Lower lobe of right lung (tissue), 2 donors: ENCODE data around the gene SLC7A14. TPM values are rescaled to one million over a fixed set of nuclear protein-coding genes. Genes with fewer than 3 reads are reported as not detected.

Experiments
- ATAC-seq, 2 donors: fragments of 200-7000 bp; cut with Tn5 transposase; one replicate each; pipeline ENCODE4 v1.9.1; 2020 to 2022; ENCODE audit warnings: mild to moderate bottlenecking in 2 of 2, moderate library complexity in 2 of 2
- DNase-seq: peaks from one replicate; pipeline ENCODE4 v3.0.0-alpha.2; 2020
- H3K27ac ChIP-seq: fragments of 200-600 bp; one replicate; pipeline ENCODE4 v1.8.0; 2022
- H3K27me3 ChIP-seq: fragments of 200-600 bp; one replicate; pipeline ENCODE4 v1.8.0; 2022; ENCODE audit warnings: low read depth
- H3K36me3 ChIP-seq: fragments of 200-600 bp; one replicate; pipeline ENCODE4 v1.8.0; 2022; ENCODE audit warnings: mild to moderate bottlenecking
- H3K4me1 ChIP-seq: fragments of 200-600 bp; one replicate; pipeline ENCODE4 v1.8.0; 2022
- H3K4me3 ChIP-seq: fragments of 200-600 bp; one replicate; pipeline ENCODE4 v1.8.0; 2022; ENCODE audit warnings: mild to moderate bottlenecking
- H3K9me3 ChIP-seq: fragments of 200-600 bp; one replicate; pipeline ENCODE4 v1.8.0; 2022
- CTCF ChIP-seq: fragments of 200-600 bp; IDR thresholded peaks from one replicate; pipeline ENCODE4 v1.8.0; 2022; ENCODE audit warnings: antibody characterized with exemption, mild to moderate bottlenecking
- intact Hi-C: fragments of 100-400 bp; cut with DNase I; formaldehyde crosslinking; loops from one replicate; pipeline ENCODE4 v1.11.0; 2022
- total RNA-seq: library from RNA; stranded (reverse); fragmentation: NEBNext Ultra II Directional; extraction: Animal tissue kit (Norgen Biotek cat#: 25700); gene quantifications from one replicate; pipeline ENCODE4 v1.2.1, GENCODE V29; 2021
- donor health status: DM: no; HTN: yes; CAD: no; lungs with severe emphysema.

SLC7A14 gene
- total RNA-seq, 1 donor from 2014 or later: 0.06 TPM

- DNase-seq (no peak), ATAC-seq (no peak)
- Histone ChIP-seq H3K27me3 (no peaks in the 10 kb centered on the region), H3K4me3 (no peak overlapping the region), H3K27ac (no peak overlapping the region), H3K9me3 (no peaks in the 10 kb centered on the region), H3K4me1 (no peaks in the 10 kb centered on the region), H3K36me3 (no peaks in the 10 kb centered on the region)
- intact Hi-C loops: no loop called here
- TF ChIP-seq CTCF: no peak
Measured at GRCh38 chr3:170611751-170612150, 25.9 kb upstream of the SLC7A14 start.

- Histone ChIP-seq H3K4me1 (no peaks in the 10 kb centered on the region), H3K36me3 (no peaks in the 10 kb centered on the region), H3K9me3 (no peaks in the 10 kb centered on the region), H3K4me3 (no peak overlapping the region), H3K27ac (no peak overlapping the region), H3K27me3 (no peaks in the 10 kb centered on the region)
- no peak for TF ChIP-seq CTCF
- ATAC-seq: no peak
- DNase-seq: no peak
- intact Hi-C loops: no loop called here
Measured at GRCh38 chr3:170610321-170610884, 24.5 kb upstream of the SLC7A14 start.

- DNase-seq: no peak
- Histone ChIP-seq H3K4me3 (no peak overlapping the region), H3K27me3 (no peaks in the 10 kb centered on the region), H3K9me3 (no peaks in the 10 kb centered on the region), H3K4me1 (no peaks in the 10 kb centered on the region), H3K27ac (no peak overlapping the region), H3K36me3 (no peaks in the 10 kb centered on the region)
- TF ChIP-seq CTCF: no peak
- ATAC-seq: no peak
- intact Hi-C loops: no loop called here
Measured at GRCh38 chr3:170608475-170608874, 22.6 kb upstream of the SLC7A14 start.

GRCh38 chr3:170606675-170607074, 20.8 kb upstream of the SLC7A14 start:
- no peaks in the 10 kb centered on the region for H3K9me3 ChIP-seq
- H3K27ac ChIP-seq: no peak overlapping the region
- H3K4me1 ChIP-seq: no peaks in the 10 kb centered on the region
- ATAC-seq: no peak
- H3K4me3 ChIP-seq: no peak overlapping the region
- intact Hi-C loops: no loop called here
- DNase-seq: no peak
- TF ChIP-seq CTCF: no peak
- no peaks in the 10 kb centered on the region for H3K36me3 ChIP-seq
- no peaks in the 10 kb centered on the region for H3K27me3 ChIP-seq

GRCh38 chr3:170605490-170605889, 19.6 kb upstream of the SLC7A14 start:
- H3K27me3 ChIP-seq: no peaks in the 10 kb centered on the region
- DNase-seq (no peak), ATAC-seq (no peak)
- H3K4me1 ChIP-seq: no peaks in the 10 kb centered on the region
- intact Hi-C loops: no loop called here
- no peak overlapping the region for H3K4me3 ChIP-seq
- no peaks in the 10 kb centered on the region for H3K9me3 ChIP-seq
- no peak overlapping the region for H3K27ac ChIP-seq
- TF ChIP-seq CTCF: no peak
- no peaks in the 10 kb centered on the region for H3K36me3 ChIP-seq
